PC-3 (cell line): Measurements from ENCODE around the gene TMEM212. TPM values are rescaled to one million over a fixed set of nuclear protein-coding genes. Genes with fewer than 3 reads are reported as not detected.
"Not testable (repeated sequence)": the region's sequence is repeated elsewhere in the genome, so short reads cannot be mapped to it uniquely, and the experiment has no call there.

Source experiments
- ATAC-seq: fragments of 200-7000 bp; cut with Tn5 transposase; 2 replicates; pipeline ENCODE4 v1.9.1; 2020; ENCODE audit warnings: mild to moderate bottlenecking, moderate library complexity
- BruUV-seq: library from RNA; stranded (reverse); fragments of 400-500 nt; replicated peaks from 2 replicates; lab custom pipeline; 2021; lab: Mats Ljungman, UMichigan
- CTCF ChIA-PET: fragments of 300-600 bp; sonication (Branson Sonifier 250); formaldehyde crosslinking; loops from one replicate; lab custom pipeline; 2022; ENCODE audit warnings: antibody characterized with exemption; lab: Charles Lee
- POLR2A ChIA-PET: fragments of 300-600 bp; sonication (Branson Sonifier 250); formaldehyde crosslinking; loops from one replicate; lab custom pipeline; 2022; ENCODE audit warnings: antibody characterized with exemption; ENCODE audit not compliant: unreplicated experiment; lab: Charles Lee
- DNase-seq: peaks from one replicate; pipeline ENCODE4 v3.0.0-alpha.2; 2015
- H2AFZ ChIP-seq: fragments of 300-600 bp; sonication (generic); 2 replicates; pipeline ENCODE4 v1.6.0; 2016; ENCODE audit warnings: antibody characterized with exemption, low read length
- H3F3A ChIP-seq: fragments of 300-600 bp; sonication (generic); one replicate; pipeline ENCODE4 v1.6.0; 2017; ENCODE audit warnings: antibody characterized with exemption, low read length, control low read depth, mild to moderate bottlenecking; ENCODE audit not compliant: unreplicated experiment
- H3K27ac ChIP-seq: fragments of 300-600 bp; sonication (generic); 2 replicates; pipeline ENCODE4 v1.5.1; 2016; ENCODE audit warnings: mild to moderate bottlenecking, low read length
- H3K27me3 ChIP-seq: fragments of 300-600 bp; sonication (generic); 2 replicates; pipeline ENCODE4 v1.6.1; 2016; ENCODE audit warnings: low read length, mixed read lengths
- H3K36me3 ChIP-seq: fragments of 300-600 bp; sonication (generic); 2 replicates; pipeline ENCODE4 v1.6.1; 2016; ENCODE audit warnings: low read depth, mixed run types, low read length, mixed read lengths
- H3K4me1 ChIP-seq: fragments of 300-600 bp; sonication (generic); 2 replicates; pipeline ENCODE4 v1.5.1; 2016; ENCODE audit warnings: low read length; ENCODE audit not compliant: insufficient read depth
- H3K4me2 ChIP-seq: fragments of 300-600 bp; sonication (generic); 2 replicates; pipeline ENCODE4 v1.6.0; 2016; ENCODE audit warnings: low read length
- H3K4me3 ChIP-seq: fragments of 300-600 bp; sonication (generic); 2 replicates; pipeline ENCODE4 v1.5.1; 2016; ENCODE audit warnings: mild to moderate bottlenecking, low read length, mixed read lengths
- H3K79me2 ChIP-seq: fragments of 300-600 bp; sonication (generic); 2 replicates; pipeline ENCODE4 v1.6.1; 2017; ENCODE audit warnings: low read length, mixed read lengths
- H3K9ac ChIP-seq: fragments of 300-600 bp; sonication (generic); 2 replicates; pipeline ENCODE4 v1.6.0; 2016; ENCODE audit warnings: mild to moderate bottlenecking, low read length
- H3K9me2 ChIP-seq: fragments of 300-600 bp; sonication (generic); replicated peaks from 2 replicates; pipeline ENCODE4 v1.6.1; 2016; ENCODE audit warnings: mixed run types, low read length, mixed read lengths
- H3K9me3 ChIP-seq: fragments of 300-600 bp; sonication (generic); 2 replicates; pipeline ENCODE4 v1.6.1; 2016; ENCODE audit warnings: low read length, mixed read lengths
- H4K20me1 ChIP-seq: fragments of 300-600 bp; sonication (generic); 2 replicates; pipeline ENCODE4 v1.6.1; 2016; ENCODE audit warnings: low read length, mixed read lengths
- CTCF ChIP-seq: fragments of 300-600 bp; sonication (generic); conservative IDR thresholded peaks from 2 replicates; pipeline ENCODE4 v1.5.1; 2017; ENCODE audit warnings: antibody characterized with exemption, low read depth, mild to moderate bottlenecking, low read length
- EZH2 ChIP-seq: fragments of 300-600 bp; sonication (generic); IDR thresholded peaks from one replicate; pipeline ENCODE4 v1.6.1; 2017; ENCODE audit warnings: antibody characterized with exemption, mild to moderate bottlenecking, low read length; ENCODE audit not compliant: unreplicated experiment
- EZH2phosphoT487 ChIP-seq: fragments of 300-600 bp; sonication (generic); IDR thresholded peaks from 2 replicates; pipeline ENCODE4 v1.6.1; 2018; ENCODE audit warnings: mild to moderate bottlenecking, antibody characterized with exemption, low read length, borderline replicate concordance
- intact Hi-C: fragments of 100-400 bp; cut with micrococcal nuclease; formaldehyde crosslinking; loops from 2 replicates; pipeline ENCODE4 v1.9.0; 2023
- total RNA-seq: library from RNA; depleted of rRNA; stranded (reverse); fragments of >200 nt; gene quantifications from 2 replicates; pipeline ENCODE4 v1.2.3, GENCODE V29; 2014

The TMEM212 gene
- total RNA-seq, 1 experiment from 2014 or later: not detected

- no peak for ATAC-seq
- intact Hi-C loops: no loop called here
- BruUV-seq: no TSS peak
Measured at GRCh38 chr3:171904829-171905228, 61.7 kb downstream of the TMEM212 start.

GRCh38 chr3:171906503-171906902, 63.4 kb downstream of the TMEM212 start:
- H3K9me3 ChIP-seq, DNase-seq, H3F3A ChIP-seq, H3K4me2 ChIP-seq, H3K27ac ChIP-seq, H3K36me3 ChIP-seq, H3K27me3 ChIP-seq, H2AFZ ChIP-seq, intact Hi-C loops, H3K4me3 ChIP-seq, ATAC-seq, H3K9me2 ChIP-seq, H3K9ac ChIP-seq, H4K20me1 ChIP-seq, POLR2A ChIA-PET, H3K4me1 ChIP-seq, H3K79me2 ChIP-seq, CTCF ChIA-PET, BruUV-seq: not testable (repeated sequence)

More at GRCh38 chr3:171904829-171905228, 61.7 kb downstream of the TMEM212 start:
- Histone ChIP-seq H3K9me2 (no peaks in the 10 kb centered on the region), H3K9ac (no peak overlapping the region), H3K27me3 (no peaks in the 10 kb centered on the region), H3K9me3 (no peaks in the 10 kb centered on the region), H2AFZ (no peak overlapping the region), H3K27ac (no peak overlapping the region), H3F3A (no peaks in the 10 kb centered on the region), H3K36me3 (no peaks in the 10 kb centered on the region), H3K79me2 (no peaks in the 10 kb centered on the region), H3K4me3 (no peak overlapping the region), H4K20me1 (no peaks in the 10 kb centered on the region), H3K4me1 (no peaks in the 10 kb centered on the region), H3K4me2 (no peak overlapping the region)
- POLR2A ChIA-PET: no interaction called here
- DNase-seq: no peak
- TF ChIP-seq EZH2: no peak
- no peak for TF ChIP-seq CTCF
- TF ChIP-seq EZH2phosphoT487: no peak
- CTCF ChIA-PET: interaction anchor here (0.6 kb wide), 1 partner anchor 182 kb away, joined by 3 read pairs; no protein-coding TSS in a partner anchor

GRCh38 chr3:171906951-171907676, 64.0 kb downstream of the TMEM212 start:
- DNase-seq (no peak), ATAC-seq (no peak)
- Histone ChIP-seq H4K20me1 (no peaks in the 10 kb centered on the region), H3K27me3 (no peaks in the 10 kb centered on the region), H3F3A (no peaks in the 10 kb centered on the region), H2AFZ (no peak overlapping the region), H3K79me2 (no peaks in the 10 kb centered on the region), H3K9me2 (no peaks in the 10 kb centered on the region), H3K4me3 (no peak overlapping the region), H3K9me3 (no peaks in the 10 kb centered on the region), H3K4me2 (no peak overlapping the region), H3K9ac (no peak overlapping the region), H3K4me1 (no peaks in the 10 kb centered on the region), H3K27ac (no peak overlapping the region), H3K36me3 (no peaks in the 10 kb centered on the region)
- POLR2A ChIA-PET: no interaction called here
- CTCF ChIA-PET: no interaction called here
- intact Hi-C loops: no loop called here
- no TSS peak for BruUV-seq
- TF ChIP-seq EZH2 (no peak), EZH2phosphoT487 (no peak), CTCF (no peak)
